Right lobe of liver (tissue), 4 donors: Measurements from ENCODE around the gene HSFX3.

ENCODE experiments used
- CTCF ChIP-seq, 4 donors: fragments of 200-600 bp in 3 of 4; fragments of 450-650 bp in 1 of 4; IDR thresholded peaks; one replicate each; pipeline versions ENCODE4 v1.5.1 to v1.8.0; 2016 to 2022; ENCODE audit warnings: antibody characterized with exemption in 4 of 4, mild to moderate bottlenecking in 2 of 4
- POLR2A ChIP-seq: fragments of 450-650 bp; IDR thresholded peaks from one replicate; pipeline ENCODE4 v1.6.1; 2017; ENCODE audit warnings: antibody characterized with exemption, mild to moderate bottlenecking
- donor health status: DM: no; HTN: no; CAD: no.
- donor health status: DM: no; HTN: no; CAD: no.
- donor health status: DM: no; HTN: yes; CAD: no.

- TF ChIP-seq CTCF (IDR thresholded peaks at IDR 0.05) (no peak), POLR2A (no peak)
Observed at GRCh38 chrX:149567621-149568417, 18.1 kb upstream of the HSFX3 start.
